Astrocyte (in vitro differentiated cells and primary cell): ENCODE results near the gene WNT3A.

ENCODE experiments used
- CTCF ChIP-seq: IDR thresholded peaks from 2 replicates; pipeline ENCODE4 v1.5.1; 2011; ENCODE audit warnings: low read depth, mild to moderate bottlenecking, inconsistent platforms, low read length, moderate library complexity; ENCODE audit not compliant: insufficient read depth
- EZH2 ChIP-seq: IDR thresholded peaks from 2 replicates; pipeline ENCODE4 v1.6.1; 2012; ENCODE audit warnings: mild to moderate bottlenecking, low read length, inconsistent platforms; ENCODE audit not compliant: insufficient read depth

GRCh38 chr1:228081144-228081543 lies 74.3 kb downstream of the WNT3A start:
- TF ChIP-seq CTCF, result no peak
- TF ChIP-seq EZH2, result no peak
